ENCODE measurements around the gene RASGRF1.

RASGRF1 gene

GRCh38 chr15:79018960-79019359 is 71.6 kb downstream of the RASGRF1 start:
- POLR2A ChIA-PET, result no interaction called here
- TF ChIP-seq GLIS1 (tag by site-specific recombination; IDR thresholded peaks at IDR 0.05), result no peak
- TF ChIP-seq ZNF660 (tag by site-specific recombination; IDR thresholded peaks at IDR 0.05), result no peak
- no peak for TF ChIP-seq ZNF623 (tag by site-specific recombination; IDR thresholded peaks at IDR 0.05)
- TF ChIP-seq WT1 (tag by site-specific recombination; IDR thresholded peaks at IDR 0.05), result no peak
- TF ChIP-seq EGR2 (tag by site-specific recombination; IDR thresholded peaks at IDR 0.05; ENCODE audit: low read depth), result no peak
- no peak for TF ChIP-seq ZIC2 (tag by site-specific recombination; IDR thresholded peaks at IDR 0.05)
- no peak for TF ChIP-seq ZNF776 (tag by site-specific recombination; IDR thresholded peaks at IDR 0.05; ENCODE audit: borderline replicate concordance)
- no peak for TF ChIP-seq ZSCAN23 (tag by site-specific recombination; IDR thresholded peaks at IDR 0.05)
- TF ChIP-seq, protein P1, sequence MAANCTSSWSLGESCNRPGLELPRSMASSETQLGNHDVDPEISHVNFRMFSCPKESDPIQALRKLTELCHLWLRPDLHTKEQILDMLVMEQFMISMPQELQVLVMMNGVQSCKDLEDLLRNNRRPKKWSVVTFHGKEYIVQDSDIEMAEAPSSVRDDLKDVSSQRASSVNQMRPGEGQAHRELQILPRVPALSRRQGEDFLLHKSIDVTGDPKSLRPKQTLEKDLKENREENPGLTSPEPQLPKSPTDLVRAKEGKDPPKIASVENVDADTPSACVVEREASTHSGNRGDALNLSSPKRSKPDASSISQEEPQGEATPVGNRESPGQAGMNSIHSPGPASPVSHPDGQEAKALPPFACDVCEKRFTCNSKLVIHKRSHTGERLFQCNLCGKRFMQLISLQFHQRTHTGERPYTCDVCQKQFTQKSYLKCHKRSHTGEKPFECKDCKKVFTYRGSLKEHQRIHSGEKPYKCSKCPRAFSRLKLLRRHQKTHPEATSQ (tag by site-specific recombination; IDR thresholded peaks at IDR 0.05), result no peak
- TF ChIP-seq, protein P2, sequence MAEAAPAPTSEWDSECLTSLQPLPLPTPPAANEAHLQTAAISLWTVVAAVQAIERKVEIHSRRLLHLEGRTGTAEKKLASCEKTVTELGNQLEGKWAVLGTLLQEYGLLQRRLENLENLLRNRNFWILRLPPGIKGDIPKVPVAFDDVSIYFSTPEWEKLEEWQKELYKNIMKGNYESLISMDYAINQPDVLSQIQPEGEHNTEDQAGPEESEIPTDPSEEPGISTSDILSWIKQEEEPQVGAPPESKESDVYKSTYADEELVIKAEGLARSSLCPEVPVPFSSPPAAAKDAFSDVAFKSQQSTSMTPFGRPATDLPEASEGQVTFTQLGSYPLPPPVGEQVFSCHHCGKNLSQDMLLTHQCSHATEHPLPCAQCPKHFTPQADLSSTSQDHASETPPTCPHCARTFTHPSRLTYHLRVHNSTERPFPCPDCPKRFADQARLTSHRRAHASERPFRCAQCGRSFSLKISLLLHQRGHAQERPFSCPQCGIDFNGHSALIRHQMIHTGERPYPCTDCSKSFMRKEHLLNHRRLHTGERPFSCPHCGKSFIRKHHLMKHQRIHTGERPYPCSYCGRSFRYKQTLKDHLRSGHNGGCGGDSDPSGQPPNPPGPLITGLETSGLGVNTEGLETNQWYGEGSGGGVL (tag by site-specific recombination; IDR thresholded peaks at IDR 0.05), result no peak
- TF ChIP-seq ZNF48 (tag by site-specific recombination; IDR thresholded peaks at IDR 0.05), result no peak
- no peak for TF ChIP-seq ZNF354C (tag by site-specific recombination; IDR thresholded peaks at IDR 0.05; ENCODE audit: borderline replicate concordance, low read depth)
- no peak for TF ChIP-seq ZNF114 (tag by site-specific recombination; IDR thresholded peaks at IDR 0.05)
- no peak for TF ChIP-seq ZNF223 (tag by site-specific recombination; IDR thresholded peaks at IDR 0.05)

DNA sequence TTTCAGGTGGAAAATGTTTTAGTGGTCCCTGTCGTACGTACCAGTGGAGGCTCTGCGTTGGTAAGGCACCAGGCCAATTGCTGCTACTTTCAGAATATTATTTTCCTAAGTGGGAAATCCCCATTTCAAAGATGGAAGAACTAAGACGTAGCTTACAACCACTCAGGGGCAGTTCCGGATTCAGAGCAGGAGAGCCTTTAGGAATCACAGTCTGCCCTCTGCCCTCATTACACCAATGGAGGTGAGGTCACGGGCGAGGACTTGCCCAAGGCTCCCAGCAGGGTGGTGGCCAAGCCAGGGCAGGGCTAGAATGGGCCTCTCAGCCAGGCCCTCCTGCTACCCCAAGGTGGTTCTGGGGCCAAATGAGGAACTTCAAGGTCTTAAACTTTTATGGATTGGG is 72.6 kb downstream of the RASGRF1 start:
- no peak overlapping the region for H3K4me3 ChIP-seq (ENCODE audit: low read depth, low read length)
- H3K27ac ChIP-seq (ENCODE audit: extremely low read depth, low read depth, low read length), result no peak overlapping the region
- no peaks in the 10 kb centered on the region for H3K4me1 ChIP-seq (ENCODE audit: control insufficient read depth, insufficient read depth, low read length)
- no peak for TF ChIP-seq ZNF549 (tag by site-specific recombination; IDR thresholded peaks at IDR 0.05)
- no peak for TF ChIP-seq ZSCAN23 (tag by site-specific recombination; IDR thresholded peaks at IDR 0.05)
- no peak for TF ChIP-seq BCL11A (tag by site-specific recombination; IDR thresholded peaks at IDR 0.05; ENCODE audit: low read depth)
- no peak for TF ChIP-seq ZNF777 (tag by site-specific recombination; IDR thresholded peaks at IDR 0.05; ENCODE audit: borderline replicate concordance)
- TF ChIP-seq TRIM28 (IDR thresholded peaks at IDR 0.05; ENCODE audit: borderline replicate concordance, low read length), result no peak
- no peak for TF ChIP-seq ZFP69B (tag by site-specific recombination; IDR thresholded peaks at IDR 0.05)
- TF ChIP-seq MYNN (tag by site-specific recombination; IDR thresholded peaks at IDR 0.05; ENCODE audit: borderline replicate concordance), result no peak
- TF ChIP-seq ZNF24 (tag by site-specific recombination; IDR thresholded peaks at IDR 0.05), result no peak
- TF ChIP-seq ZNF274 (IDR thresholded peaks at IDR 0.05; ENCODE audit: low read length), result no peak
- TF ChIP-seq ZNF274 (tag by site-specific recombination; IDR thresholded peaks at IDR 0.05; ENCODE audit: borderline replicate concordance), result no peak
- no peak for TF ChIP-seq ZNF10 (tag by site-specific recombination; IDR thresholded peaks at IDR 0.05)
- TF ChIP-seq ZNF530 (tag by site-specific recombination; IDR thresholded peaks at IDR 0.05; ENCODE audit: low read depth), result no peak
- TF ChIP-seq ZBTB21 (tag by site-specific recombination; IDR thresholded peaks at IDR 0.05), result no peak
- TF ChIP-seq ZBTB1 (tag by site-specific recombination; IDR thresholded peaks at IDR 0.05), result no peak
- TF ChIP-seq SP3 (tag by site-specific recombination; IDR thresholded peaks at IDR 0.05), result no peak
- no peak for TF ChIP-seq SALL2 (tag by site-specific recombination; IDR thresholded peaks at IDR 0.05; ENCODE audit: borderline replicate concordance)
- no peak for TF ChIP-seq ZBTB7A (tag by site-specific recombination; IDR thresholded peaks at IDR 0.05; ENCODE audit: low read depth)
- TF ChIP-seq ZNF174 (tag by site-specific recombination; IDR thresholded peaks at IDR 0.05), result no peak
- H3K9me3 ChIP-seq (ENCODE audit: control insufficient read depth, insufficient read depth, low read depth, low read length), result no peaks in the 10 kb centered on the region
- ChIA-PET CTCF (interaction anchor here (0.6 to 1.1 kb wide), 5 partner anchors 10 to 167 kb away, joined by 3 to 8 read pairs (median 4); no protein-coding TSS in a partner anchor), POLR2A (no interaction called here)
- H3K36me3 ChIP-seq (ENCODE audit: control insufficient read depth in 2 of 2, insufficient read depth in 1 of 2, low read length in 2 of 2), result no peaks in the 10 kb centered on the region

More at GRCh38 chr15:79018960-79019359, 71.6 kb downstream of the RASGRF1 start:
- no peaks in the 10 kb centered on the region for H3K9me3 ChIP-seq (ENCODE audit: control insufficient read depth, insufficient read depth, low read depth, low read length)
- H3K4me1 ChIP-seq (ENCODE audit: control insufficient read depth, insufficient read depth, low read length), result no peaks in the 10 kb centered on the region
- CTCF ChIA-PET, result interaction anchor here (1.1 to 15.3 kb wide), 4 partner anchors 9 to 166 kb away, joined by 3 to 455 read pairs (median 7); no protein-coding TSS in a partner anchor
- H3K27ac ChIP-seq (ENCODE audit: extremely low read depth, low read depth, low read length), result no peak overlapping the region
- H3K36me3 ChIP-seq (ENCODE audit: control insufficient read depth in 2 of 2, insufficient read depth in 1 of 2, low read length in 2 of 2), result no peaks in the 10 kb centered on the region
- H3K4me3 ChIP-seq (ENCODE audit: low read depth, low read length), result no peak overlapping the region

Data from HEK293 (cell line).